NCI-H146 treated with DMSO at 0.1 percent for 48 hours (cell line): ENCODE results near the gene ENPEP.
"Not testable (repeated sequence)": the region's sequence is repeated elsewhere in the genome, so short reads cannot be mapped to it uniquely, and the experiment has no call there.

ENCODE experiments used
- DNase-seq: peaks from one replicate; lab custom pipeline; 2025; ENCODE audit not compliant: unreplicated experiment; lab: John Stamatoyannopoulos, UW

The ENPEP gene

GRCh38 chr4:110483516-110483915, 7.6 kb downstream of the ENPEP start:
- DNase-seq: no peak

DNA sequence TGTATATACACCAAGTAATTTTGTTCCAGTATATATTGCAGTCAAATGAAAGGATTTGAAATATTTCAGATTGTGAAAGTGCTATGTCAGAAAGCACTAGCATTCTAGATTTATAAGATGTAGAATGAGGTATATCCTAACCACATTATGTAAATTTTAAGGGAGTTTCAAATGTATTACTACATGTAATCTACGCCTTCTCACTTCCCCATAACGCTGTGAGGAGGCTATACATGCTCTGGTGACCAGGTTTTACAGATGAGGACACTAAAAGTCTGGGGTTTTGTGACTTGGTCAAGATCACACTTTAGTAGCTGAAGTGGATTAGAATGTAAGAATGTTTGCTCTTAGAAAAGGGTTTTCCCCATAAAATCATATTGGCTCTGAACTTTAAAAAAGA, 8.1 kb downstream of the ENPEP start:
- no peak for DNase-seq

- DNase-seq: no peak
Observed at GRCh38 chr4:110484767-110485166, 8.8 kb downstream of the ENPEP start.

DNA sequence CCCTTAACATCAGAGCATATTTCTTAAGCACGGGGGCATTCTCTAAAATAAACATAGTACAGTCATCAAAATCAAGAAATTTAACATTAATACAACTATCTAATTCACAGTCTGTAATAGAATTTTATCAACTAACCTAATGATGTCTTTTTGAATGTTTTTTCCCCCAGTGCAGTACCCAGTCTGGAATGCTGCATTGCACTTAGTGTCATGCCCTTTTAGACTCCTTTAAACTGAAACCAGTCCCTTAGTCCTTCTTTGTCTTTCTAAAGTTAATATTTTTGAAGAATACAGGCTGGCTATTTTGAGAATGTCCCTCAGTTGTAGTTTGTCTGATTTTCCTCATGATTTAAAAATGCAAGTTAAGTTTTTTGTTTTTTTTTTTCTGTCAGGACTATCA, 9.5 kb downstream of the ENPEP start:
- no peak for DNase-seq

DNA sequence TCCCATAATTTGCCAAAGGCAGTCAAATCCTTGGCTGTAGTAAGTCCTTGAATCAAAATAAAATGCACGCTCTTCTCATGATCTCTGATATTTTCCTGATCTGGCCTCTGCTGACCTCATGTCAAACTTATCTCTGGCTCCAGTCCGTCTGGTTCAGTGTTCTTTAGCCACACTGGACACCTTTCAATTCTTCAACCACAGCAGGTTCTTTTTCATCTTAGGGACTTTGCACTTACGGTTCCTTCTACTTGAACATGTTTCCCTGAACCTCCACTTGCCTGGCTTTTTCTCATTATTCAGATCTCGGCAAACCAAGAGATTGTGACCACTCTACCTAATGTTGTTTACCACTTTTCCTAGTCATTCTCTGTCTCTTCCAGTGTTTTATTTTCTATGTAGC, 10.3 kb downstream of the ENPEP start:
- DNase-seq: no peak

GRCh38 chr4:110486850-110487249, 10.9 kb downstream of the ENPEP start:
- not testable (repeated sequence) for DNase-seq

GRCh38 chr4:110487873-110488272, 11.9 kb downstream of the ENPEP start:
- no peak for DNase-seq

GRCh38 chr4:110489901-110490508, 14.1 kb downstream of the ENPEP start:
- no peak for DNase-seq

DNA sequence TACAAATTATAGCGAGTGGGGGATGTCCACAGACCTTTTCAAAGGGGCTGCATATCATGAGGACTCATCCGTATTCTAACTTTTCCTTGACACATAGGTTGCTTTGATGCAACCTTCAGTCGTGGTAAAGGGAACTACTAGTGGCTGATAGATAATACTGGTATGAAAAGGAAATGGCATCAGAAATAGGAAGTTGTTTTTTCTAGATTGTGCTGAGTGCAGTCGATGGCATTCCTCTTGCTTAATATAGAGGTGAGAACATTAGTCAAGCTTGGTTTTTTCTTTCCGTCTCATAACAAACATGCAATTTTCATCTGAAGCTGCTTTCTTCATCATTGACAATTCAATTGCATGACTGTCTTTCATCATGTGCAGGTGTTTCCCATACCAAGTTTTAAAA, 16.6 kb downstream of the ENPEP start:
- DNase-seq: no peak

DNA sequence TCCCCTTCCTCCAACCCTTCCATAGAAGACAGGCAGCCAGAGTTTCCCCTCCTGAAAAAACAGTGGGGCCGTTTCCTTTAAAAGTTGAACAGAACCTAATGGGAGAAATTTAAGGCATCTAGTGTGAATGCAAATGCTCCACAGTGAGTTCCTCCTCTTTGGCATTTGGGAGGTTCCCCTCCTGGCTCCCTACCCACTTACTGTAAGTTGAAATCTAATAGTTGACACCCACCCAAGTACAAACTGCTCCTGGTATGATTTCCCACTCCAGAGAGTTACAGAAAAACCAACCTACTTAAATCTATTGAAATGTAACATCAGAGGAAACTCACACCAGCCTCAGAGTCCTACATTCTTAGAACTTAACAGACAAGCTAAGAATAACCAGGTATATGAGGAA, 17.6 kb downstream of the ENPEP start:
- DNase-seq: no peak

DNA sequence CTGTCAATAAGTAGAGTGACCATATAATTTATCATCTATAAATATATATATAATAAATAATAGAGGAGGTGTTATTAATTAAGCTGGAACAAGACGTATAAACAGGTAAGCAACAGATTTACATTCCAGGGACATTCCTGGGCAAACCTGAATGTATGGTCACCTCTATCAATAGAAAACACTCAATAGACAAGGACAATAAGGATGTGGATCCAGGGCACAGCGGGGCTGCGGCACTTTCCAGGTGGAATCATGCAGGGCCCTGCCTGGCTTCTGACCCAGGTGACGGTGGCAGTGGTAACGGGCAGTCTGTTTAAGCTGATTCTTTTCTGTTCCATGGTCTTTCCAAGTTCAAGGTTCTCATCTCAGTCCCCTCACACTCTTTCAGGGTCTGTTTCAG, 22.5 kb downstream of the ENPEP start:
- no peak for DNase-seq

- DNase-seq: no peak
Observed at GRCh38 chr4:110499126-110499525, 23.2 kb downstream of the ENPEP start.

- DNase-seq: no peak
Observed at GRCh38 chr4:110501826-110502225, 25.9 kb downstream of the ENPEP start.

GRCh38 chr4:110503270-110504083, 27.5 kb downstream of the ENPEP start:
- no peak for DNase-seq

DNA sequence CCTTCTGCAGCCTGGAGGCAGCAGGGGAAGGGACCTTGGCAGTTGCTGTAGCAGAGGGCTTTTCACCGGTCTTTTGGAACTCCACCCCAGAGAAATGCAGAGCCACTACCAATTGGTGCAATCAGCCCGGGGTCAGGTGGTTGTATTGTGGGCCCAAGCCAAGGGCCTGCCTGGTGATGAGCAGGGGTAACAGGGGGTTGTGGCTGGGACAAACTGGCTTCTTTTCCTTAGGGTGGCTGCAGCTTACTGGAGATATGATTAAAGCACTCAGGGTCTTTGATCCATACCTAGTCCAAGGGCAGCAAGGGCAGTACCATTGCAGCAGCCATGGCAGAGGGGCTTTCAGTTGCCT, 28.1 kb downstream of the ENPEP start:
- no peak for DNase-seq

GRCh38 chr4:110505440-110505839, 29.5 kb downstream of the ENPEP start:
- no peak for DNase-seq

DNA sequence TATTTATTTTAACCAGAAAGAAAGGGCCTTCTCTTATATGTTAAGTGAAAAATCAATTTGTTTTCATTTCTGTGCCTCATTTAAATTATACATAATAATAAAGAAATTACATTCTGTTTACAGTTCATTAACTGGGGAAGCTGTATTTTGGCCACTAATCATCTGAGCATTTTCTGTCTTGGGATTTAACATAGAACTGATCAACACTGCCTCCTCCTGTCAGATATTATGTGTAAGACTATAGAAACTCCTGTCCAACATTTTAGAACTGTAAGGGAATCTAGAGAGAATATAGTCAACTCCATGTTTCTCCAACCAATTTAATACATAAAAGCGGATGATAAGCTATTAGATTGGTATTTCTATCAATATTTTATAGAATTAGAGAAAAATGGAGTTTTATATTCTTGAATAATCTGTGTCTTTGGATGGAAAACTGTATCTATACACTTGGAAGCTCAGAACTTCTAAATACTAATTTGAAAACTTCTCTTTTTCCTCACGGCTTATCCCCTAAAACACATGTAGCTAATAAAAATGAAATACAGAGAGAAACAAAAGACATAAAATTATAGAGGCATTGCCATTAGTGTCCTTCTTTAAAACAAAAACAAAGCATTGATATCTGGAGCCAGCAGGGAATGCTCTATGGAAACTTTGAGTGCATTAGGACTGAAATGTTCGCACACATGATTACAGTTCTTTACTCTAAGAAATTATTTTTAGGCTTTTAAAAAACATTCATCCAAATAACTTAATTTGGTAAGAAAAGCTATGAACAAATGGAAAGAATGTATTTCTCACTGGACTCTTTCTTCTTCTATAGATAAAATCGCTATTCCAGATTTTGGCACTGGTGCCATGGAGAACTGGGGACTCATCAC, 33.1 kb downstream of the ENPEP start:
- no peak for DNase-seq

GRCh38 chr4:110510277-110510676, 34.3 kb downstream of the ENPEP start:
- DNase-seq: no peak

DNA sequence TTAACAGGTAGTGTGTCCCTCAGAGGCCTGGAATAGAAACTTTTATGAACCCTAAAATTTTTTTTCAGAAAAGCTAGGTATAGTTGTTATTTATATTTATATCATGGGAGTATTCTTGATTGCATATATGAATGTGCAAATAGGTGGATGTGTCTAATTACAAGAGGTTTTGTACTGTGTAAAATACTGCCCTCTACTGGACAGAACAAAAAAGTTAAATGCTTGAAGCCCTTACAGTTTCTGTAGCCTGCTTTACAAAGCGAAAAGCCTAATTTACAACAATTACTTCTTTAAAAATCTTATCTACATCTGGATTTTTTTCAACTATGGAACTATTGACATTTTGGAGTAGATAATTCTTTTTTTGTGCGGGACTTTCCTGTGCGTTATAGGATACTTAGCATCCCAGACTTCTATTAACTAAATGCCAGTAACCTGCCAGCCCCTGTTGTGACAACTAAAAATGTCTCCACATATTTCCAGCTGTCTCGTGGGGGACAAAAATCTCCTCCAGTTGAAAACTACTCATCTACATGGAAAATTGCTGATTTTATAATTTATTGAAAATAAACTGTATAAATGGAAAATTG, 35.1 kb downstream of the ENPEP start:
- peak; percentile 12 for DNase-seq

GRCh38 chr4:110512901-110513300, 36.9 kb downstream of the ENPEP start:
- no peak for DNase-seq

DNA sequence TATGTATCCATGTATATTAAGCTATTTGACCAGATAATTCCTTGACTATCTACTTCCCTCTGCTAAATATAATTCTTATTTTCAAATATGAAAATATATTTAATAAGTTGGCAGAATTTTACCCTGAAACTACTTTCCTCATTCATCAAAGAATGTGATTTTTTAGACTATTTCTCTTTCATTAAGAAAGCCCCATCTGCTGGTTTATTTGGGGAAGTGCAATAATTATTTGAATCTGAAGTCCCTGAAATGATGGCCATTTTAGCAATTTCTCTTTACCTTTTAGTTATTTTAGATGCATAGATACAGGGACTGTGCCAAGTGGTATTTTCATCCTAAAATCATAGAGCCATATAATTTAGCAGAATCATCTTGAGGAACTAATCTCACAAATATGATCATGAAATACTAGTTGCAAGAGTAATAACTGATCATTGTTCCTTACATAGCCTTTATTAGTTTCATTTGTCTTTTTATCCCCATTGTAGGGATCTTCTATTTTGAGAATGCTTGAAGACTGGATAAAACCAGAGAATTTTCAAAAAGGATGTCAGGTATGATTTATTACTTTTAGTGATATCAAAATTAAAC, 39.0 kb downstream of the ENPEP start:
- no peak for DNase-seq
